Activated CD4-positive, alpha-beta T cell treated with anti-CD3 and anti-CD28 coated beads for 48 hours (primary cell): Measurements from ENCODE around the gene ZNF407.

Experiments used
- DNase-seq: peaks from one replicate; pipeline ENCODE4 v3.0.0-alpha.2; 2020

The ZNF407 gene

GRCh38 chr18:74836296-74837139 is 238.8 kb downstream of the ZNF407 start:
- no peak for DNase-seq

GRCh38 chr18:74840492-74841167 is 243.0 kb downstream of the ZNF407 start:
- DNase-seq, result no peak

GRCh38 chr18:74841248-74841647 is 243.6 kb downstream of the ZNF407 start:
- no peak for DNase-seq

- no peak for DNase-seq
Observed at GRCh38 chr18:74849301-74849700, 251.6 kb downstream of the ZNF407 start.

- DNase-seq, result no peak
Observed at GRCh38 chr18:74856434-74856833, 258.8 kb downstream of the ZNF407 start.

GRCh38 chr18:74856928-74857327 is 259.3 kb downstream of the ZNF407 start:
- DNase-seq, result no peak

GRCh38 chr18:74857901-74858300 is 260.2 kb downstream of the ZNF407 start:
- DNase-seq, result no peak

- no peak for DNase-seq
Observed at GRCh38 chr18:74861154-74861553, 263.5 kb downstream of the ZNF407 start.

- no peak for DNase-seq
Observed at GRCh38 chr18:74862094-74862493, 264.4 kb downstream of the ZNF407 start.

- no peak for DNase-seq
Observed at GRCh38 chr18:74866577-74866976, 268.9 kb downstream of the ZNF407 start.

GRCh38 chr18:74868461-74868860 is 270.8 kb downstream of the ZNF407 start:
- DNase-seq, result no peak

- no peak for DNase-seq
Observed at GRCh38 chr18:74869904-74870863, 272.5 kb downstream of the ZNF407 start.

- no peak for DNase-seq
Observed at GRCh38 chr18:74870950-74871349, 273.3 kb downstream of the ZNF407 start.

GRCh38 chr18:74873629-74874028 is 276.0 kb downstream of the ZNF407 start:
- no peak for DNase-seq

GRCh38 chr18:74874351-74874750 is 276.7 kb downstream of the ZNF407 start:
- no peak for DNase-seq

GRCh38 chr18:74876630-74877243 is 279.1 kb downstream of the ZNF407 start:
- DNase-seq, result no peak

- no peak for DNase-seq
Observed at GRCh38 chr18:74878267-74878666, 280.6 kb downstream of the ZNF407 start.

- no peak for DNase-seq
Observed at GRCh38 chr18:74880706-74881278, 283.1 kb downstream of the ZNF407 start.

- no peak for DNase-seq
Observed at GRCh38 chr18:74892066-74892627, 294.5 kb downstream of the ZNF407 start.

GRCh38 chr18:74895686-74896085 is 298.0 kb downstream of the ZNF407 start:
- DNase-seq, result no peak

- DNase-seq, result peak; percentile 40
Observed at GRCh38 chr18:74896390-74896991, 298.8 kb downstream of the ZNF407 start.
